Endothelial cell of umbilical vein (primary cell): ENCODE data around the gene KIF6. TPM values are rescaled to one million over a fixed set of nuclear protein-coding genes. Genes with fewer than 3 reads are reported as not detected.

Experiments used
- BruUV-seq: library from RNA; stranded (reverse); fragments of 400-500 nt; replicated peaks from 2 replicates; lab custom pipeline; 2021; lab: Mats Ljungman, UMichigan
- CTCF ChIA-PET: fragments of 300-600, 350-600 bp; sonication (Branson Sonifier 250); formaldehyde crosslinking; loops from one replicate; lab custom pipeline; 2021; ENCODE audit warnings: antibody characterized with exemption, inconsistent platforms; lab: Charles Lee
- POLR2A ChIA-PET: fragments of 300-600, 350-600 bp; sonication (Branson Sonifier 250); formaldehyde crosslinking; loops from one replicate; lab custom pipeline; 2021; ENCODE audit warnings: antibody characterized with exemption, inconsistent platforms; lab: Charles Lee
- DNase-seq: peaks from one replicate; pipeline ENCODE4 v3.0.0-alpha.2; 2011; ENCODE audit warnings: low read depth, low spot score
- FAIRE-seq: peaks from 2 replicates; lab custom pipeline; 2011; peaks lifted over from hg19 to GRCh38; lab: Jason Lieb, UNC
- H2AFZ ChIP-seq: 2 replicates; pipeline ENCODE4 v1.6.0; 2012; ENCODE audit warnings: low read depth, low read length, control low read depth, inconsistent platforms
- H3K27ac ChIP-seq: 2 replicates; pipeline ENCODE4 v1.5.1; 2011; ENCODE audit warnings: low read depth, mild to moderate bottlenecking, control low read depth, low read length, moderate library complexity; ENCODE audit not compliant: insufficient read depth
- H3K27me3 ChIP-seq, 2 experiments: 2 replicates each; pipeline versions ENCODE4 v1.6.0 to v1.6.1; 2011; ENCODE audit warnings: low read length in 2 of 2, mixed read lengths in 1 of 2; ENCODE audit not compliant: control insufficient read depth in 2 of 2, insufficient read depth in 2 of 2
- H3K36me3 ChIP-seq, 2 experiments: 2 replicates in 1 of 2; 3 replicates in 1 of 2; pipeline ENCODE4 v1.5.1; 2011; ENCODE audit warnings: low read length in 2 of 2, mild to moderate bottlenecking in 1 of 2, moderate library complexity in 1 of 2; ENCODE audit not compliant: control insufficient read depth in 2 of 2, insufficient read depth in 2 of 2; ENCODE audit errors: extremely low read depth in 1 of 2
- H3K4me1 ChIP-seq: 3 replicates; pipeline ENCODE4 v1.5.1; 2011; ENCODE audit warnings: mild to moderate bottlenecking, low read length; ENCODE audit not compliant: control insufficient read depth, insufficient read depth; ENCODE audit errors: extremely low read depth
- H3K4me2 ChIP-seq: 2 replicates; pipeline ENCODE4 v1.6.1; 2011; ENCODE audit warnings: low read length, control low read depth, mixed read lengths; ENCODE audit not compliant: insufficient read depth
- H3K4me3 ChIP-seq, 3 experiments: fragments of 200-600 bp in 1 of 3; sonication (generic), shearing (Covaris generic) in 1 of 3; replicated peaks in 1 of 3; 2 replicates each; pipeline ENCODE4 v1.5.1; 2011 to 2016; ENCODE audit warnings: control low read depth in 3 of 3, low read length in 3 of 3, mild to moderate bottlenecking in 2 of 3, inconsistent platforms in 1 of 3, low read depth in 1 of 3, moderate library complexity in 1 of 3; ENCODE audit not compliant: insufficient read depth in 1 of 3
- H3K79me2 ChIP-seq: 2 replicates; pipeline ENCODE4 v1.6.0; 2012; ENCODE audit warnings: low read length, inconsistent platforms; ENCODE audit not compliant: control insufficient read depth, insufficient read depth
- H3K9ac ChIP-seq: replicated peaks from 2 replicates; pipeline ENCODE3; 2011; ENCODE audit warnings: low read length, control low read depth; ENCODE audit not compliant: insufficient read depth; ENCODE audit errors: extremely low read depth
- H3K9me1 ChIP-seq: replicated peaks from 3 replicates; pipeline ENCODE4 v1.6.0; 2011; ENCODE audit warnings: mild to moderate bottlenecking, low read length; ENCODE audit not compliant: control insufficient read depth, insufficient read depth; ENCODE audit errors: extremely low read depth
- H3K9me3 ChIP-seq: replicated peaks from 2 replicates; pipeline ENCODE4 v1.5.1; 2012; ENCODE audit warnings: low read length, inconsistent platforms; ENCODE audit not compliant: control insufficient read depth, insufficient read depth
- H4K20me1 ChIP-seq: replicated peaks from 2 replicates; pipeline ENCODE3; 2011; ENCODE audit warnings: mild to moderate bottlenecking, low read length; ENCODE audit not compliant: control insufficient read depth, insufficient read depth; ENCODE audit errors: extremely low read depth
- CTCF ChIP-seq, 2 donors: IDR thresholded peaks; 1 replicate in 1 of 2; 2 replicates in 1 of 2; pipeline ENCODE4 v1.5.1; 2011; ENCODE audit warnings: low read length in 2 of 2, mild to moderate bottlenecking in 2 of 2, moderate library complexity in 2 of 2, control low read depth in 1 of 2, inconsistent platforms in 1 of 2, low read depth in 1 of 2; ENCODE audit not compliant: insufficient read depth in 1 of 2; ENCODE audit errors: extremely low read depth in 1 of 2
- EZH2 ChIP-seq: IDR thresholded peaks from 2 replicates; pipeline ENCODE4 v1.6.1; 2012; ENCODE audit warnings: borderline replicate concordance, low read depth, mild to moderate bottlenecking, moderate library complexity, low read length, inconsistent platforms; ENCODE audit not compliant: severe bottlenecking
- FOS ChIP-seq: IDR thresholded peaks from 2 replicates; pipeline ENCODE4 v1.6.1; 2011; ENCODE audit warnings: mild to moderate bottlenecking, low read length, moderate library complexity, borderline replicate concordance; ENCODE audit not compliant: insufficient read depth
- GATA2 ChIP-seq: IDR thresholded peaks from 2 replicates; pipeline ENCODE4 v1.7.0; 2011; ENCODE audit warnings: low read depth, mild to moderate bottlenecking, moderate library complexity, mixed read lengths, low read length; ENCODE audit not compliant: insufficient read length, insufficient read depth
- JUN ChIP-seq: IDR thresholded peaks from 2 replicates; pipeline ENCODE4 v1.6.1; 2011; ENCODE audit warnings: borderline replicate concordance, low read depth; ENCODE audit not compliant: insufficient read length, insufficient read depth
- MAX ChIP-seq: IDR thresholded peaks from 2 replicates; pipeline ENCODE4 v1.6.1; 2011; ENCODE audit not compliant: insufficient read depth, insufficient read length
- MYC ChIP-seq: IDR thresholded peaks from one replicate; pipeline ENCODE4 v1.6.1; 2011; ENCODE audit warnings: mild to moderate bottlenecking, low read depth, low read length
- POLR2A ChIP-seq: IDR thresholded peaks from 2 replicates; pipeline ENCODE4 v1.6.1; 2012; ENCODE audit warnings: low read depth, mild to moderate bottlenecking, control low read depth, low read length
- POLR2AphosphoS5 ChIP-seq: IDR thresholded peaks from 2 replicates; pipeline ENCODE4 v1.6.1; 2012; ENCODE audit warnings: low read depth, mild to moderate bottlenecking, control low read depth, low read length, moderate library complexity; ENCODE audit not compliant: insufficient read depth
- dilution Hi-C: fragments of 300-500 bp; cut with MboI; formaldehyde crosslinking; loops from one replicate; pipeline ENCODE4 v1.15.0; 2019; ENCODE audit warnings: low sequenced_read_pairs; ENCODE audit not compliant: extremely low pct_ligation_motif_present
- intact Hi-C: fragments of 100-400 bp; cut with micrococcal nuclease; formaldehyde crosslinking; loops from one replicate; pipeline ENCODE4 v1.10.0; 2022
- polyA plus RNA-seq, 4 experiments: library from polyadenylated mRNA; depleted of rRNA in 3 of 4; stranded (reverse) in 3 of 4; unstranded in 1 of 4; fragments of >200 nt; gene quantifications; 2 replicates each; pipeline versions ENCODE4 v1.2.1 to v1.2.3, GENCODE V29; 2011 to 2012; ENCODE audit warnings: missing spikeins in 1 of 4
- total RNA-seq: library from RNA; stranded (reverse); gene quantifications from 2 replicates; pipeline ENCODE4 v1.2.3, GENCODE V29; 2021

Gene KIF6
- total and polyA plus RNA-seq, 2 donors (not counting 3 experiments of a cell fraction or from before 2014, with no cell fraction given), result not detected

- CTCF ChIA-PET, result no interaction called here
- POLR2A ChIA-PET, result no interaction called here
- no TSS peak for BruUV-seq
- TF ChIP-seq EZH2 (no peak), FOS (no peak), MYC (no peak), MAX (no peak), JUN (no peak), POLR2AphosphoS5 (no peak), CTCF (IDR thresholded peaks at IDR 0.05; ENCODE audit: extremely low read depth in 1 of 2, insufficient read depth in 1 of 2, low read depth in 1 of 2, low read length in 2 of 2) (no peak), GATA2 (no peak), POLR2A (no peak)
- Histone ChIP-seq H3K9me3 (no peaks in the 10 kb centered on the region), H3K9ac (no peak overlapping the region), H3K9me1 (no peaks in the 10 kb centered on the region), H3K4me2 (no peak overlapping the region), H3K79me2 (no peaks in the 10 kb centered on the region), H3K4me3 (no peak overlapping the region), H3K27ac (no peak overlapping the region), H3K36me3 (no peaks in the 10 kb centered on the region), H2AFZ (no peak overlapping the region), H3K4me1 (peaks cover 14% of the 10 kb centered on the region), H4K20me1 (no peaks in the 10 kb centered on the region), H3K27me3 (no peaks in the 10 kb centered on the region)
- intact Hi-C loops, result loop anchor here (5.0 to 10.0 kb wide), 3 partner anchors 458 to 1568 kb away; partner anchors contain the start of gene MOCS1
- DNase-seq, result no peak
- no peak for FAIRE-seq
- dilution Hi-C loops, result no loop called here
These were observed 296.4 kb downstream of the KIF6 start for GRCh38 chr6:39428816-39429215.
